WERI-Rb-1 (cell line): ENCODE data around the gene NFKBIL1.

Source experiments
- DNase-seq: peaks from one replicate; pipeline ENCODE4 v3.0.0-alpha.2; 2020
- H3K27ac ChIP-seq: fragments of 250-450 bp; sonication (Bioruptor Pico); 2 replicates; pipeline ENCODE4 v1.5.1; 2020; ENCODE audit warnings: mild to moderate bottlenecking, moderate library complexity
- H3K27me3 ChIP-seq: fragments of 250-450 bp; sonication (Bioruptor Pico); 2 replicates; pipeline ENCODE4 v1.5.1; 2021; ENCODE audit warnings: mild to moderate bottlenecking, low read depth, moderate library complexity; ENCODE audit not compliant: insufficient read depth, severe bottlenecking
- H3K36me3 ChIP-seq: fragments of 250-450 bp; sonication (Bioruptor Pico); 2 replicates; pipeline ENCODE4 v1.5.1; 2020; ENCODE audit warnings: mild to moderate bottlenecking, moderate library complexity
- H3K4me3 ChIP-seq: 2 replicates; pipeline ENCODE4 v1.5.1; 2011; ENCODE audit warnings: low read depth, mild to moderate bottlenecking, control low read depth, low read length
- H3K9me3 ChIP-seq: fragments of 250-450 bp; sonication (Bioruptor Pico); 2 replicates; pipeline ENCODE4 v1.5.1; 2021; ENCODE audit warnings: mild to moderate bottlenecking, moderate library complexity; ENCODE audit not compliant: severe bottlenecking
- CTCF ChIP-seq: IDR thresholded peaks from 2 replicates; pipeline ENCODE4 v1.5.1; 2011; ENCODE audit warnings: low read depth, mild to moderate bottlenecking, control low read depth, inconsistent platforms, low read length

The NFKBIL1 gene

GRCh38 chr6:31528821-31529328 lies 18.5 kb upstream of the NFKBIL1 start, which contains the start of gene MCCD1:
Gene MCCD1, plus strand, starts transcription at chr6:31528962. Its CDS starts 53 bp downstream, at chr6:31529015.
- no peak for TF ChIP-seq CTCF
- no peak within 1 kb of the TSS for H3K4me3 ChIP-seq
- H3K36me3 ChIP-seq = peaks cover 46% of the 10 kb centered on the region
- no peaks in the 10 kb centered on the region for H3K27me3 ChIP-seq
- H3K27ac ChIP-seq = peak within 1 kb of the TSS; percentile 44
- no peak for DNase-seq
- H3K9me3 ChIP-seq = no peaks in the 10 kb centered on the region

GRCh38 chr6:31529329-31530150 lies 17.9 kb upstream of the NFKBIL1 start:
- no peaks in the 10 kb centered on the region for H3K27me3 ChIP-seq
- H3K9me3 ChIP-seq = no peaks in the 10 kb centered on the region
- H3K4me3 ChIP-seq = no peak overlapping the region
- no peak for TF ChIP-seq CTCF
- H3K36me3 ChIP-seq = peaks cover 52% of the 10 kb centered on the region
- peak overlapping the region; percentile 44 for H3K27ac ChIP-seq
- peak; percentile 36 for DNase-seq

- no peaks in the 10 kb centered on the region for H3K9me3 ChIP-seq
- H3K27ac ChIP-seq = no peak overlapping the region
- DNase-seq = no peak
- 0 out of 2 replicates have a peak, but pooled peaks have one; percentile 5 for TF ChIP-seq CTCF
- H3K27me3 ChIP-seq = no peaks in the 10 kb centered on the region
- H3K4me3 ChIP-seq = no peak overlapping the region
- peaks cover 63% of the 10 kb centered on the region for H3K36me3 ChIP-seq
Observed at GRCh38 chr6:31530659-31531058, 16.7 kb upstream of the NFKBIL1 start.

- H3K27me3 ChIP-seq = no peaks in the 10 kb centered on the region
- DNase-seq = no peak
- TF ChIP-seq CTCF = no peak
- no peak overlapping the region for H3K27ac ChIP-seq
- peaks cover 69% of the 10 kb centered on the region for H3K36me3 ChIP-seq
- no peak overlapping the region for H3K4me3 ChIP-seq
- H3K9me3 ChIP-seq = no peaks in the 10 kb centered on the region
Observed at GRCh38 chr6:31531162-31531561, 16.2 kb upstream of the NFKBIL1 start.

GRCh38 chr6:31531771-31532643 lies 15.4 kb upstream of the NFKBIL1 start:
- Histone ChIP-seq H3K36me3 (peaks cover 77% of the 10 kb centered on the region), H3K9me3 (no peaks in the 10 kb centered on the region), H3K4me3 (no peak overlapping the region), H3K27me3 (no peaks in the 10 kb centered on the region), H3K27ac (no peak overlapping the region)
- no peak for DNase-seq
- no peak for TF ChIP-seq CTCF
